Stimulated activated CD8-positive, alpha-beta memory T cell treated with anti-CD3 and anti-CD28 coated beads, Interleukin-4, amount 100 ng/mL, for 1 hour (primary cell): Measurements from ENCODE around the gene ERC2.

Source experiments
- DNase-seq, 2 donors: peaks; one replicate each; pipeline ENCODE4 v3.0.0-alpha.2; 2020; ENCODE audit warnings: low read depth in 2 of 2, low spot score in 1 of 2

Gene ERC2

DNA sequence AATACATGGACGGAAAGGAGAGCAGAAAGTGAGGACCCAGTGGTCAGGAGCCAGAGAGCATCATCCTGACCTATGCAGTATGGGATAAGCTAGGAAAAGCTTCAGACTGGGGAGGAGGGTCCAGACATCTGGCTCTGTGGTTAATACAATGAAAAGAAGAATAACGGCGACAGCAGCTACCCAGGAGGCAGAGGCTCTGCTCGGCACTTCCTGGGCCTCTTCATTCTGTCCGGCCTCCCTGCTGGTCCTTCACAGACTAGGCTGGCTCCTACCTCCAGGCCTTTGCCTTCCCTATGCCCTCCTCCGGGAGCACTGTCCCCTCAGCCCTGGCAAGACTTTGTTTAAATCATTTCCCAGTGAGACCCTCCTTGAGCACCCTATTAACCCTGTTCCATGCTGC, 922.3 kb downstream of the ERC2 start:
- no peak for DNase-seq

DNA sequence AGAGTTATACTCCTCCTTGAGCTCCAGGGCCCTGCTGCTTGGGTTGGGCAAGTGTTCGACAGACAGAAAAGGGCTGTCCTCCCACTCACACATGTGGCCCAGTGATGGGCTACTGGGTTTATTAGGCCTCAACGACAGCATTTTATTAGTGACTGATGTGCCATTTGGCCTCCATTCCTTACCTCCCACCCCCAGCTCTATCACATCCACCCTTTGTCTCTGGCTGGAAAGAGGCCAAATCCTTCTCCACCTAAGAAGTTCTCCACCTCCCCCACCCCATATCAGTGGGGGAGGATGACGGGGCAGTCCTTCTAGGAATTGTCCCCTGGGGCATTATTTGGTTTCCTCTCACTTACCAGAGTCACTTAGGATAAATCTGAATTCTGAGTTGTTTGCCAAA, 924.0 kb downstream of the ERC2 start:
- no peak for DNase-seq

DNA sequence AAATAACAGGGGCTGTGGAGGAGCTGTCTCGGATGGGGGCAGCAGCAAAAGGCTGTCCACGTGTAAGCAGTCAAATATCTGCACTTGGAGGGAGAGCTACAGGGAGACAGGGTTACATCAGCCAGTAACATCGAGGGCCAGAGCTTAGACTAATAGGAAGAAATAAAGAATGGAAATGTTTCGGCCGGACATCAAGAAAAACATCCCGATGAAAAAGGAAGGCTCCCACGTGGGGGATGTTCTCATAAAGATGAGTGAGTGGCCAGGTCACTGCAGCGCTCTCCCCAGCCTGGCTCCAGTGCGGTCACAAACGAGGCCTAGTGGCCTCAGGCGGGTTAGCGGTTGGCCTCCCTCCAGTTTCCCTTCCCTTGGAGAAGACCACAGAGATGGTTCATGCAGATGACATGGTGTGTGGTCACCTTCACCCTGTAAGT, 925.1 kb downstream of the ERC2 start:
- DNase-seq = no peak

DNA sequence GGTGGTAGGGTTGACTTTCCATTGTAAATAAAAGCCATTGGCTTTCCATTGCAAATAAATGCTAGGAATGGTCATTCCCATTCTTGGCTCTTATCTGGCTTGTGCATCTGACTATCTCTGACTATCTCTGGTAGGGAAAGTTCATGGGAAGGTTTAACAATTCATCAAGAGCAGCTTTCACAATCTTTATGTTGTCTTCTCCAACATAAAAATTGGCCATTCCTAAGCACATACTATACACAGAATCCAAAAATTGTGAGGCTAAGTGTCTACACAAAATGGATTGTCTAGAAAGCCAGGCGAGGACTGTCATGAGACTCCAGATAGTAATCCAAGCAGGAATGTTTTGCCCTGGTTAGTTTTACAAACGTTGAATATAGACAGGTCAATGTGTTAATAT, 926.8 kb downstream of the ERC2 start:
- no peak for DNase-seq

DNA sequence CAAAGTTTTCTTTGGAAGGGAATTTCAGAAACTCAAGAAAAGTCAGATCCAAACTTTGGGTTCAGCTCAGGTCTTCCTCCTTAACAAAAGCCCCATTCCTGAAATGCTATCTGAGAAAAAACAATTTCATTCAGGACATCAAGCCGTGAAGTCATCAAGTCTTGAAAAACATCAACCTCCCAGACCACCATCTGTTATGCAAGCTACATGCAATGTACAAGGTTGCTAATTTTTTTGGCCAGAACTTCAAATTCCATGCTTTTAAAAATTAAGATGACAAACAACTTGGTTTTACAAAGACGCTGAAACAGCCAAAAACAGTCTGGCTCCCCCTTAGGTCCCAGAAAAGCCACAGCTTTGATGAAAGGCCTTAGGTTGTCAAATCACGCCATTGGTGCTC, 927.3 kb downstream of the ERC2 start:
- no peak for DNase-seq

DNA sequence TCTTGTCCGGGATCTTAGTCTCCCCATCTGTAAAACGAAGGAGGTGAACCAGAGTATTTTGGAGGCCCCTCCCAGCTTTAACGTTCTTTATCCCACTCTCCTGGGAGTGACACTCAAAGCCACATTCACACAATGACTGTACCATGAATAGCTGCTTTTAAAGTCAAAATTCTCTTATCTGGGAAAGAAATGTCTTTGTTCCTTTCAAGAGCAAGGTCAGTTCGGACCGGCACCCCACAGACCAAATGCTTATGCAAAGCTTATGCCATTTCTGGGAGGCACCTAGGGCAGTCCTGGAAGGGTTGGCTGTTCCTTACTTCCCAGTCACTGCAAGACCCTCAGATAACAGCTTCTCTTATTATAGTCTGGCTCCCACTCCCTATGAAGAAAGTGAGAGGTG, 927.7 kb downstream of the ERC2 start:
- no peak for DNase-seq

DNA sequence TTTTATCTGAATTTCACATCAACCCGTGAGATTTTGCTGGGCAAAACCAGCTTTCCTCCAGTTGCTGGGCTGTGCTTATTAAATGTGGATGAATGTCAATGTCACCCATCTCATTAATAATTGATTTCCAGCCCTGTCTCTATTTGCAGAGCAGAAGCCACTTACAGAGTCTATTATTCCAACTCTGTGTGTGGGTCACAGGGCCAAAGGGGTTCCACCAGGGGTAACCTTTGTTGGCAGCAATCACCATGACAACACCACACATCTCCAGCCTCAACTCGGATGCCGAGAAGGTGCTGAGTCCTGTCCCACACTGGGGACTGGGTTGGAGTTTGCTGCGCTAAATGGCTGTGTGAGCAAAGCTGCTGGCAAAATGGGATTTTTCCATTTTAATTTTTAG, 930.1 kb downstream of the ERC2 start:
- no peak for DNase-seq

DNA sequence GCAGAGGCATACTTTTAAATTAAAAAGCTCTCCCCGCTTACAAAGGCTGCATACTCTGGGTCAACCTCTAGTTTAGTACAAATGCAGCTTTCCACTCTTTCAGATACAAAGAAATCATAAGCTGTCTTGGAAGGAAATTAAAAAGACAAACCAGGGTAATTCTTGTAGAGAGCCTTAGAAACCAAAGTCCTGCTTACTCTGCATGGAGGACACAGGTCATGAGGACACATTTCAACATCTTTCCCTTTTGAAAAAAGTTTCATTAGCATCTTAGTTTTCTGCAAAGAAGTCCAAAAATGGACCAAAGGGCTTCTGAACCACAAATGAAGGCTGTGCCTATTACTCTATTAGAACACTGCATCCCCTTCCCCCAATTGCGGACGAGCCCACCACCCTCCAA, 930.7 kb downstream of the ERC2 start:
- no peak for DNase-seq

DNA sequence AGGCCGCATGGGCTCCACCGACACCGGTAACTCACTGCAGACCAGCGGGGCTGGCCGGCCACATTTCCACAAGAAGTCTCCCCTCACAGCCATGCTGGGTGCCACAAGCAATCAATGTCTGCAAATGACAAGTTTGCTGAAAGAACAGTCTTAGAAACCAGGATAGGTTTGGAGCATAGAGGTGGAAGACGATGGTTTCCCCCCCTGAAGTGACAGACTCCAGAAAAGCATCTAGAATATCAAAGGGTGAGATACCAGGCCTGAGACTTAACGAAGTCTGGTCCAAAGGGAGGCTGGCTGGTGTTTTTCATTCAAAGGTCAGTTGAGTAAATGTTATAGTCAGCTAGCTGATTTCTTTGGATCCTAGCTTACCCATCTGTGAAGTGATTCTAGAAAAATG, 931.1 kb downstream of the ERC2 start:
- no peak for DNase-seq

DNA sequence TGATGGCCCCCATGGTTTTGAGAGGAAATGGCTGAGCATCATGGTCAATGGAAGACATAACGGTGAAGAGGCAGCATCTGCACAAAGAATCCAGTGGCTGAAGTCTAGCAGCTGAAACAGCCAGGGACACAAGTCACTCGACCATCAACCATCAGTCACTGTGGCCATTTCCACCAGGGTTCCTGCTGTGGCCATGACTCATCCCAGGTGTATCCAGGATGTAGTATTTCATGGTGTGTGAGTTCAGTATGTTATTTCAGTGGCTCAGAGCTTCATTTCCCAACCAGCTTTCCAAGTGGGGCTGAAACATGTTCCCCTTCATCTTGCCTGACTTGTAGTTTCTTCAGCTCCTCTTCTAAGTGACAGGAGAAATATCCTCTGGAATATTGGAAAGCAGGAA, 933.4 kb downstream of the ERC2 start:
- no peak for DNase-seq

DNA sequence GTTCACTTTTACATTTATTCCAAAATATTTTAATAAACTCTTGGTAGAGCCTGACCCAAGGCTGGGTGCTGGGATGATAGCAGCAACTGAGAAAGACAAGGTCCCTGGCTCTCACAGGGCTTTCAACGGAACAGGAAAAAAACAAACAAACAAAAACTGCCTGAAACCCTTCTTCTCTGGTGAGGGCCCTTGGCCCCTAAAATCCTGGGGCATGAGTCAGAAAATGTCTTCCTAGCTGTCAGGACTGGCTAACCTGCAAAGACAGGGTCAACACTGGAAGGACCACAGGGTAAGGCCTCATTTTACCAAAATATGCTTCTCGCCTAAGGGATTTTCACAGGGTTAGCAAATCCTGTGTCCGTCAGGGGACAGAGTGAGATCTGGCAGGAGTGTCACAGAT, 935.5 kb downstream of the ERC2 start:
- no peak for DNase-seq

DNA sequence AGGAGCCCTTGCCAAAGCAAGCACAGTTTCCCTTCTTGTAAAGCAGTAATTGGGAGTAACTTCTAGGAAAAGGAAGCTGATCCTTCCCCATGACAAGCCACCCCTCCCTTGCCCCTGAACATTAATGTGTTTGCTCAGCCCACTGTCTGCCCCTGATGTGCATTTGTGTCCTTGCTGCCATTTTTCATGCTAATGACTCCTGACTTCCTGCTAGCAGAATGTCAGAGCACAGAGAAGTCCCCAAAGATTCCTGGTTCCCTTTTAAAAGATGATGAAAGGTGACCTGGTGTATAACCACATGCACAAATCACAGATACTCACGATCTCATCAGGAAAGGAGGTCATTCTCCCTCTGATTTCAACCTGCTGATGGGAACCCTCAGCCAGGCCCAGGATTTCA, 936.9 kb downstream of the ERC2 start:
- no peak for DNase-seq

DNA sequence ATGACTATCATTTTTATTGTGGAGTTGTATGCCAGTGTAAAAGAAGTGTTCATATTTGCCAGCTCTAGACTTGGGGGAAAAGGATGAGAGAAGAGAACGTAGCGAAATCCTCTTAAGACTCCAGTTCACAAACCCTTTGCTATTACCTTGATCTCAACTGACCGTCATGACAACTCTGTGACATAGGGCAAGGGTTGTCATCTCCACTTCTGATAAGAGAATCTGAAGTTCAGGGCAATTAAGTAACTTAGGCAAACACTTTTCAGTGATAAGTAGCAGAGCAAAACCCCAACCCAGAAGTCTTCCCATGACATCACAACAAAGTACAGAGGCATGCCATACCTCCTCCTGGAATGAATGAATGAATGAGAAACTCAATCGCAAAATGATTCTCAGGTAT, 940.9 kb downstream of the ERC2 start:
- no peak for DNase-seq

DNA sequence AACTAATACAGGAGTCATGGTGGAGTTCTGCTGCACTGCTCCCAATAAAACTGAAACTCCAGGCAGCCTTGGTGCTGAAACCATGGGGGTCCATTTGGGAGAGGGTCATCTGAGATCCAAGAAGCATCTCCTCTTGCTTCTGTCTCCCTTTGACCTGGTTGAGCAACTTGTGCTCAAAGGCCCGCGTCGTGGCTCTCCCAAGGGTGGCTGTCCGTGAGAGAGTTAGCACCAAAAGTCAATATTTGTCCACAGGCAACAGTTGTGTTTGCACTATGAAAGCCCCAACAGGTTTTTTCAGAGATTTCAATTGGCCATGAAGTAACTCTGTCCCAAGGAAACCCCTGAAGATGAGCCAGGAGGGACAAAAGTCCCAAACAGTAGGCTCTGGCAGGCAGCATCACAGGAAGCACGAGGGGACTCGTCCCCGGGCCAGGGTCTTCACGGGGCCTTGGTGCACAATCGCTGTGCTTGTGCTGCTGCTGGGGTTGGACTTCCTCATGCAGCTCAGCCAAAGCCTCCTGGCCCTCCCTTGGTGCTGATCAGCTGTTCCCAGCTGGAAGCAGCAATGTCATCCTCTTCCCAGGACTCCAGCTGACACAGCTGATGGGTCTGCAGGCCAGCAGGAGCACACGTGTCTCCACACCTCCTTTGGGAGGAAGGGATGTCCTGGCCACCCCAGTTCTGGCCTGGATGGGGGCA, 941.8 kb downstream of the ERC2 start:
- no peak for DNase-seq

DNA sequence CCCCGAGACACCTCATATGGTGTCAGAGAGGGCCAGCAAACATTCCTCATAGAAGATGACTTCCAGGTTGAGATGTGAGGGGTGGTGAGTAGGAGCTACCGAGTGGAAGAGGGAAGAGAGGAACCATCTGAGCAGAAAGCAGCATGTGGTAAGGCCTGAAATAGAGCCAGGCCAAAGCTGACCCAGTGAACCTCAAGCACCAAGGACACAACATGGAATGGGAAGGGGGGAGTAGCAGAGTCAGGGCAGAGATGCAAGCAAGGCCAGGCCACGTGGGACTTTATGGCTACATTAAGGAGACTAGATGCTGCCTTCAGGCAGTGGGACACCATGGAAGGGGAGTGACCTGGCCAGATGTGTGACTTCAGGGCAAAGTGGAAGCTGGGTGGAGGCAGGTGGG, 942.8 kb downstream of the ERC2 start:
- DNase-seq = no peak

DNA sequence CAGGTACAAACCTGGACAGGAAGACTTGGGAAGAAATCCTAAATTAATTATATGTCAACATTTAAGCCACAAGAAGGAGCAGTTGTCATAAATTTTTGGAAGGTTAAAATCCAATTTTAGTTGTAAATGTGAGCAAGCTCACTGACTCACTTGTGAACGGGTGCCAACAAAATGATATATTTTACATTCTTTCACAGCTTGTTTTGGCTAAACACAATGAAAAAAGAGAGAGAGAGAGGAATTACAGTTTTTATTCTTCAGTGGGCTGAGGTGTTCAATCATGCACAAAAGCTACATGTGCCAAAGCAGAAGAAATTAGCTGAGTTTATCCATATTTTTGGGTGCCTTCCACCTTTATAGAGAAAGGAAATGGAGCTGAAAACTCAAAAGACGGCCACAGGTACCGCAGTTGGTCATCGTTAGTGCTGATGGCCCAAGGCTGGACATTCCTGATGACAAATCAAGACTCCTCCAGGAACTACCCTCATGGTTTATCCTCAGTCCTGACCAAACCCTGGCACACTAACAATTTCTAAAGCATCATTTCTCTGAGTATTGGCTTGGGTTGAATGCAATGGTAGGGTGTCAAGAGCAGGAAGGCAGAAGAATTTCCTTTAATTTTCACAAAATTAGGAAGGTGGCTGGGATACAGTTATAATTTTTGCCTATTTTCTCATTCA, 943.6 kb downstream of the ERC2 start:
- DNase-seq = no peak

DNA sequence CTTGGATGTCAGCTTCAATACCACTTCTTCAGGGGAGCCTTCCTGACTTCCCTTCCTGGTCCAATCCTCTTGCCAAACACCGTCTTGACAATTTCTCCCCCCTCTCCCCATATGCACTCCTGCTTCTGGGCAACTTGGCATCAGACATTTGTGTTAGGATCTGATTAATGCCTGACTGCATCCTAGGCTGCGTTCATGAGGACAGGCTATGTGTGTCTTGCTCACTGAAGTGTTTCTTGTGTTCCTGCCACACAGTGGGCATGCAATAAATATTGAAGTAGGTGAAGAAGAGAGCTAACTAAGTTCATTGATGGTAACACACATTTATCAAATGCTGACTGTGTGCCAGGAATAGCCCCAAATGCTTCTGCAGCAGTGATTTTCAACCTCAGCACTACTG, 944.8 kb downstream of the ERC2 start:
- DNase-seq = no peak

DNA sequence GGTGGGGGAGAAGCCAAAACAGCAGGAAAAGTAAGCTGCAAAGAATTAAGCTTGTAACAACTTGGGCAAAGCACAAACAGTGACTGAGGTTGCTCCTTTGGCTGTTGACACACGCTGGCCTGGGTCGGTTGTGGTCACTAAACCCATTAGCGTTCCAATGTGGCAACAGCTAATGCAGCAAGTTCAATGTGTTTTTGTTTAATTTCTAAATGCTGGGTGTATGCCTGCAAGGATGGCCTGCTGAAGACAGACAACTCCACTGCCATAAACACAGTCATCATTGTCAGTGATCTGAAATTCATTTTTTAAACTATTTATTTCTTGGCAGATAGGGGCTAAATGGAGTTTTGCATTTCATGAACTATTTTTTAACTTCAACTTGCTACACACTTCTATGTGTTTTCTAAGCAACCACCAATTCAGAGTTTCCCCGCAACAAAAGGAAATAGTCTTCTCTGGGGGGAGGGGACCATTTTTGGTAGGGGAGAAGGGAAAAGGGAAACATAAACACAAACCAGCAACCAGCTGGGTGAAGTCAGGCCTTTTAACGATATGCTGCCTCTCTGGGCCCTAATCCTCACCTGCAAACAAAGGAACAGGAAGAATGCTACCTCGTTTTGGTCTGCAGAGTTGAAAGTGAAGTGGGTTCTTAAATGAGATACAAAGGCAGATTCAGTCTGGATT, 946.4 kb downstream of the ERC2 start:
- no peak for DNase-seq

DNA sequence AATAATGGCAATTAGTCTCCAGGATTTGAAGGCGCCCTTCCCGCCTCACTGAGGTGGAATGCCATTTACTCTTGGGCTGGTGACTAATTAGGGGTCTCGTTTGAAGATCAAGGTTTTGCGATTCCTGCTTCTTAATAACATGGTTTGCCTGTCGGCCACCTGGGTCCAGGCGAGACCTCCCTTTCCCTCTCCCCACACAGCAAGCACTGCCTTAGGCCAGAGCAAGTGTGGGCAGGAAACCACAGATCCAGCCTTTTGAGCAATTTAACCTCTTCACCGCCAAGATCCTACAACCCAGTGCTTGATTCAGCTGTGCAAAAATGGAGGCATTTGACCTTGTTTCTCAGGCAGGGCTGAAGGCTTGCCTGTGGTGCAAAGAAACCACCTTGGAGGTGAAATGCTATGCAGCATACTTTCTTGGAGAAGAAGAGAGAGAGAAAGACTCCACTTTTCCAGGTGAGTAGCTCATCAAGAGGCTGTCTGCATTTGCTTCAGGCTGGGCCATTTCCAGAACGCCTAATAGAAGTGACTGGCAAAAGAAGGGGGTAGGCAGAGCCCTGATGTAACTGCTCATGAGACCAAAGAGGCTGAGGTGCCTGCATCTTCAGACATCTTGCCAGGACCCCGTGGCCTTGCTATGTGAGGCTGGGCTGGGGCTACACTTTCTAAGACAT, 947.1 kb downstream of the ERC2 start:
- DNase-seq = no peak

DNA sequence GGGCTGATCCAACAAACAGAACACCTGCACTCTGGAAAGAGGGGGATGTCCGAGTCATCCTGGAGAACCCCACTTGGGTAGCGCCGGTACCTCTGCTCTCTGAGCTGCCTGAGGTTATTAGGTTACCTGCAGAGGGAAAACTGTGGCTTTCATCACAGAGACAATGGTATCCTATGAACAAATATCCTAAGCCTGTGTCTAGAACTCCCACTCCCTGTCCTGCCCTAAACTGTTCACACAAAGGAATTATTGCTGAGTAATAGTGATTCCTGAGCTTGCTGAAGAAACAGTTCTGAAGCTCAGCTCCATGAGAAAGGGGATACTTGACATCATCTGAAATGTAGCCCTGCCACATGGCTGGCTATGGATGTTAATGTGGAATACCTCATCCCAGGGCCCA, 949.2 kb downstream of the ERC2 start:
- DNase-seq = no peak

DNA sequence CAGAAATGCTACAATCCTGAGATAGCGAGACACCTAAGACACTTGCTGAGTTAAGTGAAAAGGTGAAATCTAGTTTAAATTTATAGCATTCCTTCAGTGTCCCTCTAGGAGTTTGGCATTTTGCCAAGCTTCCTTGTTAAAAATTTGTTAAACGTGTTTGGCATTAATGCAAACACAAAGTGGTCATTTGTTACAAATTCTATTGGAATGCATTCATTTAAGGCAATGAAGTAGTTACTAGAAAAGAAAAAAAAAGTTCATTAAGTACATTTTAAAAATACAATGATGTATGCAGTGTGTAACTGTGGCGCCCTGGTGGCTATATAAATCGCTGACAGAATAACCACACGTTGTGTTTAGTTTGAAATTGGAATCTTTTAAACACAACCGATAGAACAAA, 949.8 kb downstream of the ERC2 start:
- DNase-seq = no peak

DNA sequence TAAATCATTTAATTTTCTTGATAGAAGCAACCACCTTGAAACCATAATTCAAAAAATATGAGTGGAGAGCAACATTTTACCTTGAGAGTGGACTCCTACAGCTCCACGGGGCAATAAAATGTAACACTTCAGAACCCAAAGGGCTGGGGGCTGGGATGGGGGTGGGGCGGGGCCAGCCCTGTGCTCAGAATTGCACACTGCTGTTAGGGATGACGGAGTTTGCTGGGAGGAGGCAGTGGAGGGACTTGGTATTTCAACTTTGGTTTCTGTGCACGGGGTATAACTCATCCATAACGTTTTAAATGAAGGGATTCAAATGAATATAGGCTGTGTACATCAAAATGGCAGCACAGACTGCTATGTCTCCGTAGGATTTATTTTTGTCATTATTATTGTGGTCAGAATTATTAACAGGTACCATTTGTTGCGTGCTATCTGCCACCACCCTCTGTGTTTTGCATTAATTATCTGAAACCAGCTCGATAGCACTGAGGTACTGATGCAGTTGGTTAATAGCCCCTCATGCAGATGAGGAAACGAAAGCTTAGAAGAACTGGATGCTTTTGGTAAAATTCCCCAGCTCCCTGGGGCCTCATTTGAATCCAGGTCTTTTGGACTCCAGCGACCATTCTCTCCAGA, 951.8 kb downstream of the ERC2 start:
- no peak for DNase-seq
